ENCODE data around the gene RFTN1.

DNA sequence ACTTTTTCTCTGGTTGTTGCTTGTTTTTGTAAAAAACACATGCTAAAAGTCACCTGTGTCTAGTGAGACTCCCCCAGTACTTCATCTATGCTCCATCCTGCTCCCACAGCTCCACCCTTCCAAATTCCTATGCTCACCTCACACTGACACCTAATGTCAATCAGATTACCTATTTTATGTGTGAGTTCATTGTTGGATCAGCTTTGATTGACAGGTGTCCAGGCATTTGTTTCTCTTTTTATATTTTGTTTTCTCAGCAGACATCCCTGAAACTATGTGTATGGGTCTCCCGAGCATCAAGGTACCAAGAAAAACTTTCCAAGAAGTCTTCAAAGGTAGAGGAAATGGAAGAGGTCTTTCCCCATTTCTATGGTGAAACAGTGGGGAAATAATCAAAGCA, 13.4 kb downstream of the RFTN1 start:
- TF ChIP-seq, protein P1, sequence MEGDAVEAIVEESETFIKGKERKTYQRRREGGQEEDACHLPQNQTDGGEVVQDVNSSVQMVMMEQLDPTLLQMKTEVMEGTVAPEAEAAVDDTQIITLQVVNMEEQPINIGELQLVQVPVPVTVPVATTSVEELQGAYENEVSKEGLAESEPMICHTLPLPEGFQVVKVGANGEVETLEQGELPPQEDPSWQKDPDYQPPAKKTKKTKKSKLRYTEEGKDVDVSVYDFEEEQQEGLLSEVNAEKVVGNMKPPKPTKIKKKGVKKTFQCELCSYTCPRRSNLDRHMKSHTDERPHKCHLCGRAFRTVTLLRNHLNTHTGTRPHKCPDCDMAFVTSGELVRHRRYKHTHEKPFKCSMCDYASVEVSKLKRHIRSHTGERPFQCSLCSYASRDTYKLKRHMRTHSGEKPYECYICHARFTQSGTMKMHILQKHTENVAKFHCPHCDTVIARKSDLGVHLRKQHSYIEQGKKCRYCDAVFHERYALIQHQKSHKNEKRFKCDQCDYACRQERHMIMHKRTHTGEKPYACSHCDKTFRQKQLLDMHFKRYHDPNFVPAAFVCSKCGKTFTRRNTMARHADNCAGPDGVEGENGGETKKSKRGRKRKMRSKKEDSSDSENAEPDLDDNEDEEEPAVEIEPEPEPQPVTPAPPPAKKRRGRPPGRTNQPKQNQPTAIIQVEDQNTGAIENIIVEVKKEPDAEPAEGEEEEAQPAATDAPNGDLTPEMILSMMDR (IDR thresholded peaks at IDR 0.05) = no peak
- TF ChIP-seq POLR2A (IDR thresholded peaks at IDR 0.05) = no peak
- no peak for TF ChIP-seq EP300 (IDR thresholded peaks at IDR 0.05)

Measured in ovary (tissue), 3 donors.